GM18502 (cell line): Measurements from ENCODE around the gene CLK1.
A peak's percentile ranks its signal among the peaks of the same experiment; 100 is the strongest.
"Not testable (repeated sequence)": the region's sequence is repeated elsewhere in the genome, so short reads cannot be mapped to it uniquely, and the experiment has no call there.

ENCODE experiments used
- ATAC-seq: cut with Tn5 transposase; IDR thresholded peaks from one replicate; pipeline ENCODE4 v1.9.1; 2021; ENCODE audit warnings: mild to moderate bottlenecking; ENCODE audit not compliant: unreplicated experiment, poor library complexity

CLK1 gene

GRCh38 chr2:200864176-200865034, at the start of gene CLK1:
CLK1 (minus strand) TSS chr2:200864658; CDS start chr2:200861862, 2,796 bp downstream.
- peak; percentile 85 for ATAC-seq

DNA sequence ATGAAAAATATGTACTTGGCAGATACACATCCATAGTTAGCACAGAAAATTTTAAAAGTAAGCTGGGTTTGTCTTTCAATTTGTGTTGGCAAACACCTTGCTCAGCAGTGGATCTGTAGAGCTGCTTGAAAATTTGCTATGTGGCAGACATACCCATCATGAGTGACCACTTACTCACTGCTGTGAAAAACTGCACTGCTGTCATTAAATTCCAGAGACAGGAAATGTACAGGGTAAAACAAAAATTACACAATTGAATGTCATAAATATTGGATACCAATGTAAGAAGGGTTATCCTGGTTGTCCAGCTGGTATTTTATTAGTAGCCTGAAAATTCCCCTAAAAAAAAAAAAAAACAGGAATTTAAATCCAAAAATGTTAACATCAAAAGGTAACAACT, 49.2 kb upstream of the CLK1 start:
- no peak for ATAC-seq

GRCh38 chr2:200909958-200910357, 45.5 kb upstream of the CLK1 start:
- ATAC-seq: no peak

DNA sequence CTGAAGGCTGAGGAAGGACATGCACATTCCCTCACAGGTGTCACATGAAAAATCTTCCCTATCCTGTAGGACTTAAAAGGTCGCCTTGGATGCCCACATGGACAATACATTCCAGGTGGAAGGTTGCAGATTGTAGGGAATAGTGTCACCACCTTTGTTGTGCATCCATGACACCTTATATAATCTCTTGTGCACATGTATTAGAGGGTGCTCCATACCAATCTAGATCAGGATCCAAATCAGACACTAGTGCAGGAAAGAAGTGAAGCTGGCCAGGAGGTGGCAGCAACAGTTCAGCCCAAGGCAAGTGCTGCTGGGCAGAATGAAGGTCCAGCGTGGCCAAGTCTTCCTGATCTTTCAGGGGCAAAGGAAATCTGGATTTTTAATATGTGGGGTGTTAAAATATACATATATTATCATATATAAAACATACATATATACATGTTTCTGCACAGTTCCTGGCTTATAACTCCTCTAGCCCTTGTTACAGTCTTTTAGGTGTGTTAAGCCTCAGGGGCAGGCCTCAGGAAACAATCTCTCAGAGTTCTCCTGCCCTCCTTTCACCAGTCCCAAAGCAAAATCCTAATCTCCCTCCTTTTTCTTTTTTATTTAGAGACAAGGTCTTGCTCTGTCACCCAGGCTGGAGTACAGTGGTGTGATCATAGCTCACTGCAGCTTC, 41.3 kb upstream of the CLK1 start:
- ATAC-seq: no peak

- ATAC-seq: peak; percentile 98
Observed at GRCh38 chr2:200901459-200902072, 37.1 kb upstream of the CLK1 start.

DNA sequence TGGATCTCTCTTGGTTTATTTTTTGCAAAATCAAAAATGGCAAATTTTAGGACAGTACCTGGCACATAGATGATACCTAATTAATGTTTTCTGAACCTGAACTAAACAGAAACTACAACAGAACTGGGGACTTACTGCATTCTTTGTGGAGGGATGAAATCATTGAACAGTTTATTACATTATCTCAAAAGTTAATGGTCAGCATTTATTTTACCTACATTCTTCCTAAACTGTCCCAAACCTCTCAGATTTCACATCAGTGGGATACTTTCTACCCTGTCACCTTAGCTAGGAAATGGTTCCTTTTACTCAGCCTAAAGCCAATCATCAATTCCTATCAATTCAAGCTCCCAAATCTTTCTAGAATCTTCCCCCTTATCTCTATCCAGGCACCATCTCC, 35.0 kb upstream of the CLK1 start:
- ATAC-seq: no peak

GRCh38 chr2:200888704-200889625, 24.5 kb upstream of the CLK1 start, which contains the start of the genes NIF3L1 and PPIL3:
NIF3L1 (plus strand) TSS chr2:200889371; CDS start chr2:200891944, 2,573 bp downstream.
PPIL3 (minus strand) TSS chr2:200889077; CDS start chr2:200887615, 1,462 bp downstream.
- peak; percentile 87 for ATAC-seq

- ATAC-seq: not testable (repeated sequence)
Observed at GRCh38 chr2:200881715-200882249, 17.3 kb upstream of the CLK1 start.

GRCh38 chr2:200878289-200878880, 13.9 kb upstream of the CLK1 start:
- ATAC-seq: no peak

- no peak for ATAC-seq
Observed at GRCh38 chr2:200877443-200877842, 13.0 kb upstream of the CLK1 start.

DNA sequence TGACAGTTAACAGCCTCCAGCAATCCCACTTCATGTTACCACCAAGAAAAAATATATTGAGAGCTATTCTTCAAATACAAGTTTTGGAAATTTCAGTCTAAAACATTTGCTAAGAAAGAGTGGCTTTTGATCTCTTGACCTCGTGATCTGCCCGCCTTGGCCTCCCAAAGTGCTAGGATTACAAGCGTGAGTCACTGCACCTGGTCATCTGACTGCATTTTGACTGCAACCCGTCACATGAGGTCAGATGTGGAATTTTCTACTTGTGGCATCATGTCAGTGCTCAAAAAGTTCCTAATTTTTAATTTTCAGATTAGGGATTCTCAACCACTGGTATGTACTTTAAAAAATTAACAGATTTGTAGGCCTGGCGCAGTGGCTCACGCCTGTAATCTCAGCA, 9.1 kb upstream of the CLK1 start:
- ATAC-seq: no peak

DNA sequence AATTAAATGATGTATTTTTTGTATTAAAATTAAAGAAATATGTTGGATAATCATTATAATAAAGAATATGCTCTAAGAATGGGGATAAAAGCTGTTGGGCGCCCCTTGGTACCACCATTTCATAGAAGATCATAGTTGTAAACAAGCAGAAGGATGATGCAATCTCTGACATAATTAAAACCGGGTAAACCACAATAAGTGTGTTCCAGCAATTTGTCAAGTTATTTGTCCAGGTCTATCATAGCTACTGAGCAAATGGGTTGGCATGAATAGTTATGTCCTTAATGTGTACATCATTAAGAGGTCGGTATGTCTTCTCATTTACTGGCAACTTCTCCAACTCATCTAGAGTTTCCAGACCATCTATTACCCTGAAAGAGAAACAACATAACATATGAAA, 6.7 kb upstream of the CLK1 start:
- ATAC-seq: no peak

DNA sequence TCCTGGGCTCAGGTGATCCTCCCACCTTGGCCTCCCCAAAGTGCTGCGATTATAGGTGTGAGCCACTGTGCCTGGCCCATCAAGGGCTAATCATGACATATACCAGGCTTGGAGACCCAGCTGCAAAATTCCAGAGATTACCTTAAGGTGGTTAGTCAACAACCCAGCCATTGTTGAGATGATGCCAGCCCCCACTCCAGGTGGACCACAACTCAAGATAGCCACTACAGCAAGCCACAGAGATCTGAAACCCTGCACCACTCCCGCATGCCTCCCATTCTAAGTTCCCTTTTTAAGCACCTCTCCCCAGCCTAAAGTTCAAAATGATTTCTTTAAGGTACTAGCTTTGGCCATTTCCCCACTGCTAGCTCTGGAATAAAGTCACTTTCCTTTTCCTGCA, 4.6 kb upstream of the CLK1 start:
- ATAC-seq: no peak

GRCh38 chr2:200863782-200864175, 679 bp downstream of the CLK1 start:
- no peak for ATAC-seq

GRCh38 chr2:200862532-200863000, 1.9 kb downstream of the CLK1 start:
- no peak for ATAC-seq

GRCh38 chr2:200861617-200862155, 2.8 kb downstream of the CLK1 start:
- no peak for ATAC-seq

GRCh38 chr2:200860092-200860795, 4.2 kb downstream of the CLK1 start:
- no peak for ATAC-seq

GRCh38 chr2:200856806-200857205, 7.7 kb downstream of the CLK1 start:
- no peak for ATAC-seq
